GM12865 (cell line): ENCODE measurements around the gene TBC1D22A.
A peak's percentile ranks its signal among the peaks of the same experiment; 100 is the strongest.
"Not testable (repeated sequence)": the region's sequence is repeated elsewhere in the genome, so short reads cannot be mapped to it uniquely, and the experiment has no call there.

Source experiments
- DNase-seq: peaks from one replicate; pipeline ENCODE4 v3.0.0; 2010; ENCODE audit warnings: low read depth
- H3K4me3 ChIP-seq: 2 replicates; pipeline ENCODE4 v1.5.1; 2011; ENCODE audit warnings: mild to moderate bottlenecking, low read depth, low read length, control low read depth
- TF ChIP-seq, protein P1 (sequence below): IDR thresholded peaks from 2 replicates; pipeline ENCODE4 v1.5.1; 2011; ENCODE audit warnings: low read length, control low read depth, low read depth, inconsistent platforms; ENCODE audit not compliant: insufficient read depth; ENCODE audit errors: missing control alignments

TBC1D22A gene

DNA sequence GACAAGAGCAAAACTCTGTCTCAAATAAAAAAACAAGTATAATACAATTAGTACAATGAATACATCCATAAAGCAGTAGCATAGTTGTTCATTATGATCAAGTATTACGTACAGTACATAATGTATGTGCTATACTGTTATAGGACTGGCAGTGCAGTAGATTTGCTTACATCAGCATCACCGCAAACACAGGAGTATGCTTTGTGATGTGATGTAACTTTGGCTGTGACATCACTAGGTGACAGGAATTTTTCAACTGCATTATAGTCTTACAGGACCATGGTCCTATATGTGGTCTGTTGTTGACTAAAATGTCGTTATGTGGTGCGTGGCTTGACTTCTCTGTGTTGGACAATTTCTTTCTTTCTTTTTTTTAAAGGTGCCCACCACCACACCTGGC, 16.6 kb downstream of the TBC1D22A start:
- TF ChIP-seq, protein P1, sequence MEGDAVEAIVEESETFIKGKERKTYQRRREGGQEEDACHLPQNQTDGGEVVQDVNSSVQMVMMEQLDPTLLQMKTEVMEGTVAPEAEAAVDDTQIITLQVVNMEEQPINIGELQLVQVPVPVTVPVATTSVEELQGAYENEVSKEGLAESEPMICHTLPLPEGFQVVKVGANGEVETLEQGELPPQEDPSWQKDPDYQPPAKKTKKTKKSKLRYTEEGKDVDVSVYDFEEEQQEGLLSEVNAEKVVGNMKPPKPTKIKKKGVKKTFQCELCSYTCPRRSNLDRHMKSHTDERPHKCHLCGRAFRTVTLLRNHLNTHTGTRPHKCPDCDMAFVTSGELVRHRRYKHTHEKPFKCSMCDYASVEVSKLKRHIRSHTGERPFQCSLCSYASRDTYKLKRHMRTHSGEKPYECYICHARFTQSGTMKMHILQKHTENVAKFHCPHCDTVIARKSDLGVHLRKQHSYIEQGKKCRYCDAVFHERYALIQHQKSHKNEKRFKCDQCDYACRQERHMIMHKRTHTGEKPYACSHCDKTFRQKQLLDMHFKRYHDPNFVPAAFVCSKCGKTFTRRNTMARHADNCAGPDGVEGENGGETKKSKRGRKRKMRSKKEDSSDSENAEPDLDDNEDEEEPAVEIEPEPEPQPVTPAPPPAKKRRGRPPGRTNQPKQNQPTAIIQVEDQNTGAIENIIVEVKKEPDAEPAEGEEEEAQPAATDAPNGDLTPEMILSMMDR = no peak
- H3K4me3 ChIP-seq = no peak overlapping the region
- no peak for DNase-seq

DNA sequence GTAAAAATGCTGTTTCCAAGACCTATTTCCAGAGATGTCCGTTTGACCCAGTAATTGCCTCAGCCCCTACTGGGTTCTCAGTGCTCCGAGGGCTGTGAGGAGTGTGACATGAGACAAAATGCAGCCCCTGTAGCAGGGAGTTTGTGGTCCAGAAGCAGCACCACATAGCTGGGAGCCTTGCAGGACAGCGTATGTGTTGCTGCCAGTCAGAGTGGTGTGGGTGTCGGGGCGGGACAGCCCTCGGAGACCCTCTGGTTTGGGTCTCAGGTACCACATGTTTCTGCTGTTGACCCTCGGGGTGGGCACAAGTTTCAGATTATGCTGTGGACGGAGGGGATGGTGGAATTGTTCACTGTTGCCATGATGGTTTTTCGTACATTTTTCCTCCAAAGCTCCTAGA, 17.2 kb downstream of the TBC1D22A start:
- TF ChIP-seq, protein P1 = no peak
- no peak overlapping the region for H3K4me3 ChIP-seq
- no peak for DNase-seq

DNA sequence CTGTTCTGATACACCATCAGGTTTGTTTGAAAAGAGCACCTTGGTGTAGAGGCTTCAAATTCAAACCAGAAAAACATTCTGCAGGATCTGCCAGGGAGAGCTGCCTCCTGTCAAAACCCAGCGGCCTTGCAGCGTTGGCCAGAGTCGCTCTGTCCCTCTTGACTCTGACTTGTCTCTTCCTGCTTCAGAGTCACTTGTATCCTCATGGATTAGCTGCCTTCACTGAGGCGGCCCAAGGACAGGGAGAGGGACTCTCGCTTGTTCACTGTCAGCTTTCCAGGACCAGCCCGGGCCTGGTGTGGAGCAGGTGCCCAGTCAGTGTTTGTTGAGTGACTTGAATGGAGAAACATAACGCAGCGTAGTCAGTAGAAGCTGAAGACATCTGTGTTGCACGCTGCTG, 18.0 kb downstream of the TBC1D22A start:
- no peak for DNase-seq
- H3K4me3 ChIP-seq = no peak overlapping the region
- TF ChIP-seq, protein P1 = no peak

DNA sequence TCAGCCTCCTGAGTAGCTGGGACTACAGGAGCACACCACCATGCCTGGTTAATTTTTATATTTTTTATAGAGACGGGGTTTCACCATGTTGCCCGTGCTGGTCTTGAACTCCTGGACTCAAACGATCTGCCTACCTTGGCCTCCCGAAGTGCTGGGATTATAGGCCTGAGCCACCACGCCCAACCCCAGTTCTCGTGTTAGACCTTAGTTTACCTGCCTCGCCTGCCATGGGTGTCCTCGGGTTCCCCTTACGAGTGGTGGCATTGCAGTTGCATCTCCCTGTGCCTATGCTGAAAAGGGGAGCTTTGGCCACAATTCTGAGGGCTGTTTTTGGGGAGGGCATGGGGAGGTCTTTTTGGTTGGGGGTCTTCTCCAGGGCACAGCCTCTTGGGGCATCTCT, 18.8 kb downstream of the TBC1D22A start:
- H3K4me3 ChIP-seq = no peak overlapping the region
- DNase-seq = no peak
- TF ChIP-seq, protein P1 = no peak

DNA sequence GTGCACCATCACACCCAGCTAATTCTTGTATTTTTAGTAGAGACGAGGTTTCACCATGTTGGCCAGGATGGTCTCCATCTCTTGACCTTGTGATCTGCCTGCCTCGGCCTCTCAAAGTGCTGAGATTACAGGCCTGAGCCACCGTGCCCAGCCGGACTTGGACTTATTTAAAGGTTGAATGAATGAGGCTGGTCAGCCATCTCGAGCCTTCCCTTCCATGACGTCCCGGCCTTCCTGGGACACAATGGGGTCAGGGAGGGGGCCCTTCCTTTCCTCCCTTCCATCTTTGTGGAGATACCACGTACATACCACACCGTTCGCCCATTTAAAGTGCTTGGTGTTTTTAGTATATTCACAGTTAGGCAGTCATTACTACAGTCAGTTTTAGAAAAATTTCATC, 19.8 kb downstream of the TBC1D22A start:
- not testable (repeated sequence) for H3K4me3 ChIP-seq, DNase-seq

DNA sequence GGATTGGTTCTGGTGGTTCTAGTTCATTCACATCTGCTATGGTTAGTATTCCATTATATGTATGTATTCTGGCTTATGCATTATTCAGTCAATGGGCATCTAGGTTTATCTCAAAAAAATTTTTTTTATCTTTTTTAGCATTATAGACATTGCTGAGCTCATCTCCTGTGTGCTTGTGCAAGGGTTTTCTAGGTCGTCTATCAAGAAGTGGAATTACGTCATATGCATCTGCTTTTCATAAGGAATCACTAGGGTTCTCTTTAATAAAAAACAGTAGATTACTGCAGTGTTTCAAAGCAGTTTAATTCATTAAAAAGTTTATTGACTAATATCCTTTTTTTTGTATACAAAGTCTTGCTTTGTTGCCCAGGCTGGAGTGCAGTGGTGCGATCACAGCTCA, 21.3 kb downstream of the TBC1D22A start:
- no peak for DNase-seq
- TF ChIP-seq, protein P1 = no peak
- H3K4me3 ChIP-seq = no peak overlapping the region

DNA sequence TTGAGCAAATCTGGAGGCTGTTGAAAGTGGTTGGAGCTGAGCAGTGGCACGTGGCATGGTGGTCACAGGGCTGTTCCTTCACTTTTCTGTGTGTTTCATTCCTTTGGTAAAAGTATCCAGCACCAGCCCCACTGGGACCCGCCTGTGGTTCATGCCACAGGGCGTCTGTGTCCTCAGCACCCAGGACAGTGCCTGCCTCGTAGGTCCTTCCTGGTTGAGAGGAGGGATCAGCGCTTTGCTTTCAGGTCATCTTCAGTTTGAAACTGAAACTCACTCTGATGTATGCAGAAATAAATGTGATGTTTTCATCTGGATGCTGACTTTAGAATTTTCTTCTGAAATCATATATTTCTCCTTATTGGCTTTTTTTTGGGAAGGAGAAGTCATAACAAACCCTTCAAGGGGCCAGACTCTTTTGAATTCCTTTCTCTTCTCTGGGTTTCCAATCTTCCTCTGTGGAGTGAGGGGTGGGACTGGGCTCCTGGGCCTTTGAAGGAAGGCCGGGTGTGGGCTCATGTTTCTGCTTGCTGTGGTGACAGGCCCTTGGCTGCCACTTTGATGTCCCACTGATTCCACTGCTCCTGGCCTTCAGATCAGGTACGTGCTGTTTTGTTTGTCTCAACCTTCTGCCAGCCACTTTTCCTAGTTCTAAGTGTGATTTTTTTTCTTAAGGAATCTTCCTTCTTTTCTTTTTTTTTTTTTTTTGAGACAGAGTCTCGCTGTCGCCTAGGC, 26.2 kb downstream of the TBC1D22A start:
- TF ChIP-seq, protein P1 = no peak

DNA sequence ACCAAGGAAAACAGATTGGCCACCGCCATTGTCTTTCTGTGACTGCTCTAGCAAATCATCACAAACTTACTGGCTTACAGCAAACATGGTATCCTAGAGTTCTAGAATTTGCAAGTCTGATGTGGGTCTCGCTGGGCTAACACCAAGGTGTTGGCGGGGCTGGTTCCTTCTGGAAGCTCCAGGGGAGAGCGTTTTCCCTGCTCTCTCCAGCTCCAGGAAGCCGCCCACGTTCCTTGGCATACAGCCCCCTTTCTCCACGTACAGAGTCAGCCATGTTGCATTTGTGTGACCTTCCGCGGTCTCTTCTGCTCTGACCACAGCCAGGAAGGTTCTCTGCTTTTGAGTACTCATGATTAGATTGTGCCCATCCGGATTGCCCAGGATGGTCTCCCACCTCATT, 27.5 kb downstream of the TBC1D22A start:
- TF ChIP-seq, protein P1 = no peak
- no peak for DNase-seq
- H3K4me3 ChIP-seq = no peak overlapping the region

More for the DNA sequence above, 26.2 kb downstream of the TBC1D22A start:
- DNase-seq = peak; percentile 73
- H3K4me3 ChIP-seq = no peak overlapping the region
